Erythroblast (primary cell): ENCODE measurements around the gene FGFR3.
"Not testable (repeated sequence)": the region's sequence is repeated elsewhere in the genome, so short reads cannot be mapped to it uniquely, and the experiment has no call there.

Source experiments
- GATA1 ChIP-seq: IDR thresholded peaks from 2 replicates; pipeline ENCODE4 v1.6.1; 2011; ENCODE audit warnings: low read depth, mild to moderate bottlenecking, control low read depth, low read length, moderate library complexity
- POLR2A ChIP-seq: IDR thresholded peaks from 2 replicates; pipeline ENCODE4 v1.6.1; 2011; ENCODE audit warnings: mild to moderate bottlenecking, low read length

DNA sequence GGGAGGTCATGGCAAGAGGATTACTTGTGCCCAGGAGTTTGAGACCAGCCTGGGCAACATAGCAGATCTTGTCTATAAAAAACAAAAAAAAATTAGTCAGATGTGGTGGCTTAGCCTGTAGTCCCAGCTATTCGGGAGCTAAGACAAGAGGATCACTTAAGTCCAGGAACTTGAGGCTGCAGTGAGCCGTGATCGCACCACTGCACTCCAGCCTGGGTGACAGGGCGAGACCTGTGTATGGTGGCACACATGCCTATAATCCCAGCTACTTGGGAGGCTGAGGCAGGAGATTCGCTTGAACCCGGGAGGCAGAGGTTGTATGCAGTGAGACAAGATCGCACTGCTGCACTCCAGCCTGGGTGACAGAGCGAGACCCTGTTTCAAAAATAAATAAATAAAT is 42.7 kb downstream of the FGFR3 start:
- not testable (repeated sequence) for TF ChIP-seq GATA1, POLR2A
